K562 (cell line): ENCODE results near the gene DARS1. TPM values are rescaled to one million over a fixed set of nuclear protein-coding genes. Genes with fewer than 3 reads are reported as not detected.

Experiments used
- ADNP ChIP-seq: fragments of 200-800 bp; sonication (Bioruptor generic); IDR thresholded peaks from 2 replicates; pipeline ENCODE4 v1.6.1; 2016; ENCODE audit warnings: missing genetic modification characterization, missing compliant biosample characterization
- ARID3A ChIP-seq: IDR thresholded peaks from 2 replicates; pipeline ENCODE4 v1.6.1; 2012; ENCODE audit warnings: low read depth, low read length, improper control_type of control experiment, borderline replicate concordance
- BCL6 ChIP-seq: fragments of 250-450 bp; sonication (Bioruptor Pico); IDR thresholded peaks from 2 replicates; pipeline ENCODE4 v1.4.0; 2020
- CBFA2T2 ChIP-seq: fragments of 450-650 bp; conservative IDR thresholded peaks from 2 replicates; pipeline ENCODE4 v1.6.1; 2017; ENCODE audit warnings: mild to moderate bottlenecking
- E4F1 ChIP-seq: fragments of 250-450 bp; sonication (Bioruptor Pico); IDR thresholded peaks from 2 replicates; pipeline ENCODE4 v1.5.0; 2021; ENCODE audit warnings: mild to moderate bottlenecking, borderline replicate concordance
- EHMT2 ChIP-seq: fragments of 450-650 bp; IDR thresholded peaks from 2 replicates; pipeline ENCODE4 v1.6.1; 2018; ENCODE audit warnings: antibody characterized with exemption
- FOXP1 ChIP-seq: sonication (generic); formaldehyde crosslinking; IDR thresholded peaks from 2 replicates; pipeline ENCODE4 v1.8.0; 2022; ENCODE audit warnings: mild to moderate bottlenecking, missing genetic modification reagents
- HMGN3 ChIP-seq: IDR thresholded peaks from 2 replicates; pipeline ENCODE4 v1.6.1; 2011; ENCODE audit warnings: borderline replicate concordance, low read depth, mild to moderate bottlenecking, mixed read lengths, low read length; ENCODE audit not compliant: insufficient read length; ENCODE audit errors: extremely low read depth
- LCOR ChIP-seq: sonication (generic); formaldehyde crosslinking; IDR thresholded peaks from 2 replicates; pipeline ENCODE4 v1.8.0; 2022; ENCODE audit warnings: mild to moderate bottlenecking, missing genetic modification reagents
- NCOA6 ChIP-seq: fragments of 450-650 bp; IDR thresholded peaks from 2 replicates; pipeline ENCODE4 v1.6.1; 2017; ENCODE audit warnings: mild to moderate bottlenecking
- NEUROD1 ChIP-seq: fragments of 150-350 bp; IDR thresholded peaks from 2 replicates; pipeline ENCODE4 v1.6.1; 2014; ENCODE audit warnings: borderline replicate concordance, low read length, low read depth; ENCODE audit not compliant: partially characterized antibody
- NFE2 ChIP-seq: IDR thresholded peaks from 2 replicates; pipeline ENCODE4 v1.6.1; 2014; ENCODE audit warnings: antibody characterized with exemption, low read depth
- NFRKB ChIP-seq: fragments of 450-650 bp; IDR thresholded peaks from 2 replicates; pipeline ENCODE4 v1.6.1; 2016; ENCODE audit warnings: low read depth
- NR2F6 ChIP-seq: fragments of 450-650 bp; formaldehyde crosslinking; IDR thresholded peaks from 2 replicates; pipeline ENCODE4 v1.4.0; 2020; ENCODE audit warnings: mild to moderate bottlenecking
- PHF8 ChIP-seq: fragments of 200-600 bp; sonication (generic); IDR thresholded peaks from 2 replicates; pipeline ENCODE4 v1.6.1; 2012; ENCODE audit warnings: mixed run types, mild to moderate bottlenecking, inconsistent platforms, low read length, moderate library complexity, borderline replicate concordance
- POLR2A ChIP-seq: fragments of 450-650 bp; conservative IDR thresholded peaks from 2 replicates; pipeline ENCODE4 v1.6.1; 2016
- POLR2AphosphoS5 ChIP-seq: IDR thresholded peaks from 2 replicates; pipeline ENCODE4 v1.6.1; 2011; ENCODE audit warnings: mild to moderate bottlenecking, low read depth, low read length, moderate library complexity; ENCODE audit not compliant: control insufficient read depth, insufficient read depth
- POLR2H ChIP-seq: IDR thresholded peaks from 2 replicates; pipeline ENCODE4 v1.6.1; 2016; ENCODE audit warnings: missing genetic modification characterization, low read depth, mild to moderate bottlenecking, control low read depth, missing compliant biosample characterization, moderate library complexity
- SAFB ChIP-seq: fragments of 200-400 bp; formaldehyde crosslinking; IDR thresholded peaks from 2 replicates; pipeline ENCODE4 v1.6.1; 2017; ENCODE audit warnings: low read depth, low read length, borderline replicate concordance
- SMARCC2 ChIP-seq: fragments of 450-650 bp; IDR thresholded peaks from 2 replicates; pipeline ENCODE4 v1.6.1; 2017; ENCODE audit warnings: antibody characterized with exemption, moderate library complexity, mild to moderate bottlenecking, low read depth
- TAF9B ChIP-seq: fragments of 450-650 bp; IDR thresholded peaks from 2 replicates; pipeline ENCODE4 v1.6.1; 2018; ENCODE audit warnings: mild to moderate bottlenecking; ENCODE audit not compliant: partially characterized antibody
- TCFL5 ChIP-seq: fragments of 250-450 bp; sonication (Bioruptor Pico); conservative IDR thresholded peaks from 2 replicates; pipeline ENCODE4 v1.6.1; 2021; ENCODE audit warnings: mild to moderate bottlenecking, moderate library complexity, matching md5 sums
- ZNF717 ChIP-seq: fragments of 250-450 bp; sonication (Bioruptor Pico); IDR thresholded peaks from 2 replicates; pipeline ENCODE4 v1.5.0; 2021
- ZNF764 ChIP-seq: fragments of 250-450 bp; sonication (Bioruptor Pico); IDR thresholded peaks from 2 replicates; pipeline ENCODE4 v1.4.0; 2020; ENCODE audit warnings: low read depth, mild to moderate bottlenecking, moderate library complexity
- ZNF785 ChIP-seq: fragments of 250-450 bp; sonication (Bioruptor Pico); IDR thresholded peaks from 2 replicates; pipeline ENCODE4 v1.4.0; 2020; ENCODE audit warnings: mild to moderate bottlenecking
- polyA plus RNA-seq, 8 experiments: library from polyadenylated mRNA; depleted of rRNA in 4 of 8; stranded (reverse) in 5 of 8; unstranded in 3 of 8; fragments of >200 nt; fragmentation: Nextera tagmentation in 2 of 8; fragmentation: Illumina TruSeq in 1 of 8; extraction: Ambion mirVana in 2 of 8; extraction: Trizol in 1 of 8; gene quantifications; 2 replicates each; pipeline versions ENCODE4 v1.2.1 to v1.2.3, GENCODE V29; 2011 to 2014; ENCODE audit warnings: inconsistent platforms in 1 of 8, missing spikeins in 1 of 8
- total RNA-seq, 7 experiments: library from RNA; depleted of rRNA in 6 of 7; stranded (reverse); fragments of >200 nt in 6 of 7; fragmentation: Illumina TruSeq in 2 of 7; extraction: Trizol in 2 of 7; gene quantifications; 2 replicates each; pipeline versions ENCODE4 v1.2.1 to v1.2.3, GENCODE V29; 2011 to 2021; ENCODE audit warnings: low replicate concordance in 1 of 7
- TF ChIP-seq, protein P1 (sequence below): fragments of 200-800 bp; sonication (Bioruptor generic); IDR thresholded peaks from 2 replicates; pipeline ENCODE4 v1.6.1; 2017; ENCODE audit warnings: missing genetic modification characterization, missing compliant biosample characterization

DARS1 gene
- total and polyA plus RNA-seq, 9 of the 15 experiments (the other 6 are each of a cell fraction or from before 2014, with no cell fraction given) = 91.5 to 239 (median 98.0) TPM

DNA sequence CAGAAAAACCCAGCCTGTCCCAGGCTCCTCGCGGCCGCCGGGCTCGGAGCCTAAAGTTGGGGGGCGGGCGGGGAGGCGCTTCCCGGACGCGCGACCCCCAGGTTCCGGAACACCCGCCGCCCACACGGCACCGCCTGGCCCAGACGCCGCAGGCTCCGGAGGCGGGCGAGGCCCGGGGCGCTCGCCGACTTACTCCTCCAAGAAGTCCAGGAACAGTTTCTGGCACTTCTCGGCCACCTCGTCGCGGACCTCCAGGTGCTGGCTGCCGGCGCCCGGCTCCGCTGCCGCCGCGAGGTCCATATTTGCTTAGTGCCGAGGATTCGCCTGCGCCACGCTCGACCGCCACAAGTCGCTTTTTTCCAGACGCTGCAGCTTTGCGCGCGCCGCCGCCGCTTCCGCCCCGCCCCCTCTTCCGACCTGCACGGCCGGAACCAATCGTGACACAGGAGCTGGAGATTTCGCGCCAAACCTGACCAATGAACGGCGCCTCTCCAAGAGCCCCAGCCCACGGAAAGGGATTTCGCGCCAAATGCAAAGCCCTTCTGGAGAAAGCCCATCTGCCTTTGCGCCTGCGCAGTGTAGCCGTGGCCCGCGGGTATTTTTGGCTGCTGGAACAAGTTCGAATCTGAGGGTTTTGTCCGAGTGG lies 109.2 kb downstream of the DARS1 start, which contains the start of gene MCM6 (continued):
- TF ChIP-seq TCFL5 (CRISPR knock-in tag) = no peak
- TF ChIP-seq LCOR (CRISPR knock-in tag) = peak; percentile 100
- no peak for TF ChIP-seq SMARCC2
- no peak for TF ChIP-seq EHMT2
- peak; percentile 86; the same call in 1 of the 2 replicates for TF ChIP-seq PHF8
- peak; percentile 87 for TF ChIP-seq POLR2A
- no peak for TF ChIP-seq CBFA2T2
- TF ChIP-seq HMGN3 = peak; percentile 43
- TF ChIP-seq POLR2H (tag) = peak; percentile 71
- peak; percentile 24 for TF ChIP-seq NEUROD1
- TF ChIP-seq BCL6 (CRISPR knock-in tag) = no peak
- TF ChIP-seq ZNF764 (CRISPR knock-in tag) = no peak
- no peak for TF ChIP-seq ARID3A
- TF ChIP-seq NCOA6 = no peak
- TF ChIP-seq NFE2 = no peak
- no peak for TF ChIP-seq NR2F6
- no peak for TF ChIP-seq NFRKB
- TF ChIP-seq SAFB = no peak
- TF ChIP-seq ZNF785 (CRISPR knock-in tag) = no peak
- TF ChIP-seq POLR2AphosphoS5 = peak; percentile 79
- peak; percentile 73 for TF ChIP-seq FOXP1 (CRISPR knock-in tag)
- TF ChIP-seq, protein P1, sequence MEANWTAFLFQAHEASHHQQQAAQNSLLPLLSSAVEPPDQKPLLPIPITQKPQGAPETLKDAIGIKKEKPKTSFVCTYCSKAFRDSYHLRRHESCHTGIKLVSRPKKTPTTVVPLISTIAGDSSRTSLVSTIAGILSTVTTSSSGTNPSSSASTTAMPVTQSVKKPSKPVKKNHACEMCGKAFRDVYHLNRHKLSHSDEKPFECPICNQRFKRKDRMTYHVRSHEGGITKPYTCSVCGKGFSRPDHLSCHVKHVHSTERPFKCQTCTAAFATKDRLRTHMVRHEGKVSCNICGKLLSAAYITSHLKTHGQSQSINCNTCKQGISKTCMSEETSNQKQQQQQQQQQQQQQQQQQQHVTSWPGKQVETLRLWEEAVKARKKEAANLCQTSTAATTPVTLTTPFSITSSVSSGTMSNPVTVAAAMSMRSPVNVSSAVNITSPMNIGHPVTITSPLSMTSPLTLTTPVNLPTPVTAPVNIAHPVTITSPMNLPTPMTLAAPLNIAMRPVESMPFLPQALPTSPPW = peak; percentile 51; the same call in 1 of the 2 replicates
- no peak for TF ChIP-seq E4F1 (CRISPR knock-in tag)
- TF ChIP-seq ZNF717 = no peak
- TF ChIP-seq ADNP (tag) = no peak
- no peak for TF ChIP-seq TAF9B
